Measurements from ENCODE around the gene TXNDC16. TPM values are rescaled to one million over a fixed set of nuclear protein-coding genes. Genes with fewer than 3 reads are reported as not detected.

TXNDC16 gene
- total RNA-seq, 1 donor from 2014 or later = 17.5 TPM

DNA sequence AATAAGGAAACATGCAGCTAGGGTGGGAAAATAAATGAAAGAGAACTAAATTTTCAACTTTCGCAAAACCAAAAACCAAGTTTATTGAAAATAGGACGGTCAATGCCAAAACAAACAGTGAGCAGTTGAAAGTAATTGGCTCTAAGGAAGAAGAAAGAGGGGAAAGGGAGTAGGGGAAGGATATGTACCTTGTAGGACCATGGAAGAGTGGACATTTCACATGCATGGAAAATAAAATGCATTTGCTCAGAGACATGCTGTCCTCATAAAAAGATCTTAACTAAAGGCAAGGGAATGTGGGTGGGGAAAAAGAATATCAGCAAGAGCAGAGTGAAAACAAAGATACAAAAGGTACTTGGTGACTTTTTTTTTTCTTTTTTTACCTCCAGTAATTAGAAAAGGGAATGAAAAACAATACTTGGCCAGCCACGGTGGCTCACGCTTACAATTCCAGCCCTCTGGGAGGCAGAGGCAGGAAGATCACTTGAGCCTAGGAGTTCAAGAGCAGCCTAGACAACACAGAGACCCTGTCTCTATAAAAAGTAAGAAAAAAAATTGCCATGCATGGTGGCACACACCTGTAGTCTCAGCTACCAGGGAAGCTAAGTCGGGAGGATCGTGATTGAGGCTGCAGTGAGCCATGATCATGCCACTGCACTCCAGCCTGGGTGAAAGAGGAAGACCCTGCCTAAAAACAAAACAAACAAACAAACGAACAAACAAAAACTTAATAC, 6.6 kb downstream of the TXNDC16 start:
- Mint-ChIP-seq H3K4me1 (ENCODE audit: low read depth, unreplicated experiment) (peaks cover 4% of the 10 kb centered on the region), H3K27ac (ENCODE audit: unreplicated experiment) (no peak overlapping the region), H3K4me3 (ENCODE audit: unreplicated experiment) (peak overlapping the region; percentile 49), H3K9me3 (ENCODE audit: unreplicated experiment) (no peaks in the 10 kb centered on the region), H3K27me3 (ENCODE audit: unreplicated experiment) (no peaks in the 10 kb centered on the region), H3K36me3 (ENCODE audit: unreplicated experiment) (no peaks in the 10 kb centered on the region)
- TF ChIP-seq, protein P1, sequence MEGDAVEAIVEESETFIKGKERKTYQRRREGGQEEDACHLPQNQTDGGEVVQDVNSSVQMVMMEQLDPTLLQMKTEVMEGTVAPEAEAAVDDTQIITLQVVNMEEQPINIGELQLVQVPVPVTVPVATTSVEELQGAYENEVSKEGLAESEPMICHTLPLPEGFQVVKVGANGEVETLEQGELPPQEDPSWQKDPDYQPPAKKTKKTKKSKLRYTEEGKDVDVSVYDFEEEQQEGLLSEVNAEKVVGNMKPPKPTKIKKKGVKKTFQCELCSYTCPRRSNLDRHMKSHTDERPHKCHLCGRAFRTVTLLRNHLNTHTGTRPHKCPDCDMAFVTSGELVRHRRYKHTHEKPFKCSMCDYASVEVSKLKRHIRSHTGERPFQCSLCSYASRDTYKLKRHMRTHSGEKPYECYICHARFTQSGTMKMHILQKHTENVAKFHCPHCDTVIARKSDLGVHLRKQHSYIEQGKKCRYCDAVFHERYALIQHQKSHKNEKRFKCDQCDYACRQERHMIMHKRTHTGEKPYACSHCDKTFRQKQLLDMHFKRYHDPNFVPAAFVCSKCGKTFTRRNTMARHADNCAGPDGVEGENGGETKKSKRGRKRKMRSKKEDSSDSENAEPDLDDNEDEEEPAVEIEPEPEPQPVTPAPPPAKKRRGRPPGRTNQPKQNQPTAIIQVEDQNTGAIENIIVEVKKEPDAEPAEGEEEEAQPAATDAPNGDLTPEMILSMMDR (IDR thresholded peaks at IDR 0.05; ENCODE audit: partially characterized antibody, unreplicated experiment) = no peak
- no peak for DNase-seq

DNA sequence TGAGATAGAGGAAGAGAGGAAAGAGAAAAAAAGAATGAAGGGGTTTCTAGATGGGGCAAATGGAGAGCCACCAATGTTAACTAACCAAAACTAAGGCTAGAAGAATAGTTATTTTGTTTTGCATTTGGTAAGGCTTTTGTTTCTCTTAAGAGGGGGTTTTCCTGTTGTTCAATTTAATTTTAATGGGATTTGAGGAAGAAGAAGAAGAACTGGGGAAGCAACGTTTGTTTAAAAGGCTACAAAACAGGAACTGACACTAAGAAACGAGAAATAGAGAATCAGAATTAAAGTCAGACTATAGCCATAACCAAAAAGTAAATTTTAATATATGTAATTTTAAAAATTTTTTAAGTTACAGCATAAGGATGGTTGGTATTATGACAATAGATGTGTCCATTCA, 13.7 kb downstream of the TXNDC16 start:
- Mint-ChIP-seq H3K27me3 (ENCODE audit: unreplicated experiment) (no peaks in the 10 kb centered on the region), H3K36me3 (ENCODE audit: unreplicated experiment) (no peaks in the 10 kb centered on the region), H3K4me3 (ENCODE audit: unreplicated experiment) (no peak overlapping the region), H3K9me3 (ENCODE audit: unreplicated experiment) (no peaks in the 10 kb centered on the region), H3K27ac (ENCODE audit: unreplicated experiment) (no peak overlapping the region), H3K4me1 (ENCODE audit: low read depth, unreplicated experiment) (no peaks in the 10 kb centered on the region)
- no peak for DNase-seq
- TF ChIP-seq, protein P1 (IDR thresholded peaks at IDR 0.05; ENCODE audit: partially characterized antibody, unreplicated experiment) = no peak

DNA sequence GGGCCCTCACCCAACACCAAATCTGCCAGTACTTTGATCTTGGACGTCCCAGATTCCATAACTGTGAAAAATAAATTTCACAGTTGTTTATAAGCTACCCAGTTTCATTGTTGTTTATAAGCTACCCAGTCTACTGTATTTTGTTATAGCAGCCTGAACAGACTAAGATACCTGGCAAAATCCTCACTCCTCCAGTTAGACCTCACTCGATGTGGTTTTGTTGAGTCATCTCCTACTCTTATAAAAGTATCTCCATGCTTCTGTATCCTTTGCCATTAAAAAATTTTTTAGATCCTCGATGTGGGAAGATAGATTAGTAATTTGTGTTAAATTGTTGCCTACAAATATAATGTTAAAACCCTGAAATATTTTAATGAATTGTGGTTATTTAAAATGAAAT, 16.0 kb downstream of the TXNDC16 start:
- H3K4me1 Mint-ChIP-seq (ENCODE audit: low read depth, unreplicated experiment) = no peaks in the 10 kb centered on the region
- no peaks in the 10 kb centered on the region for H3K27me3 Mint-ChIP-seq (ENCODE audit: unreplicated experiment)
- H3K4me3 Mint-ChIP-seq (ENCODE audit: unreplicated experiment) = no peak overlapping the region
- DNase-seq = no peak
- H3K27ac Mint-ChIP-seq (ENCODE audit: unreplicated experiment) = no peak overlapping the region
- H3K36me3 Mint-ChIP-seq (ENCODE audit: unreplicated experiment) = no peaks in the 10 kb centered on the region
- TF ChIP-seq, protein P1 (IDR thresholded peaks at IDR 0.05; ENCODE audit: partially characterized antibody, unreplicated experiment) = no peak
- H3K9me3 Mint-ChIP-seq (ENCODE audit: unreplicated experiment) = no peaks in the 10 kb centered on the region

DNA sequence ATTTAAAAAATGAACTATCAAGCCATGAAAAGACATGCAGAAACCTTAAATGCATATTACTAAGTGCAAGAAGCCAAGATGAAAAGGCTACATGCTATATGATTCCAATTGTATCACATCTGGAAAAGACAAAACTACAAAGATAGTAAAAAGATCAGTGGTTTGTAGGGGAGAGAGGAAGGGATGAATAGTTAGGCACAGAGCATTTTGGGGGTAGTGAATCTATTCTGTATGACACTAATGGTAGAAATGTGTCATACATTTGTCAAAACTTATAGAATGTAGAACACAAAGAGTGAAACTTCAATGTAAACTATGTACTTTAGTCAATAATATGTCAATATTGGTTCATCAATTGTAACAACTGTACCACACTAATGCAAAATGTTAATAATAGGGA, 20.8 kb downstream of the TXNDC16 start:
- H3K4me3 Mint-ChIP-seq (ENCODE audit: unreplicated experiment) = no peak overlapping the region
- H3K36me3 Mint-ChIP-seq (ENCODE audit: unreplicated experiment) = no peaks in the 10 kb centered on the region
- TF ChIP-seq, protein P1 (IDR thresholded peaks at IDR 0.05; ENCODE audit: partially characterized antibody, unreplicated experiment) = no peak
- H3K4me1 Mint-ChIP-seq (ENCODE audit: low read depth, unreplicated experiment) = no peaks in the 10 kb centered on the region
- no peaks in the 10 kb centered on the region for H3K9me3 Mint-ChIP-seq (ENCODE audit: unreplicated experiment)
- no peak overlapping the region for H3K27ac Mint-ChIP-seq (ENCODE audit: unreplicated experiment)
- H3K27me3 Mint-ChIP-seq (ENCODE audit: unreplicated experiment) = no peaks in the 10 kb centered on the region
- DNase-seq = no peak

DNA sequence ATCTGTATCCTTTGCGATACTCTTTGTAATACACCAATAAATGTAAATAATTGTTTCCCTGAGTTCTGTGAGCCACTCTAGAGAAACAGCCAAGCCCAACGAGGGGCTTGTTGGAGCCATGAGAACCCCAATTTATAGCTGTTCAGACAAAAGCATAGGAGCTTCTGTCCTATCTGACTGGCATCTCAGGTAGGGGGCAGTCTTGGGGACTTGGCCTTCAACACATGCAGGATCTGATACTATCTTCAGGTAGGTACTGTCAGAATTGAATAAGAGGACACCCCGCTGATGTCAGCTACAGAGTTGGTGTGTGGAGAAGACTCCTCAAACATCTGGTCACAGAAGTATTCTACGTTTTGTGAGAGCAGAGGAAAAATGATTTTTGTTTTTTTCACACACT, 25.3 kb downstream of the TXNDC16 start:
- no peak for DNase-seq
- Mint-ChIP-seq H3K27me3 (ENCODE audit: unreplicated experiment) (no peaks in the 10 kb centered on the region), H3K36me3 (ENCODE audit: unreplicated experiment) (no peaks in the 10 kb centered on the region), H3K27ac (ENCODE audit: unreplicated experiment) (no peak overlapping the region), H3K4me3 (ENCODE audit: unreplicated experiment) (no peak overlapping the region), H3K9me3 (ENCODE audit: unreplicated experiment) (no peaks in the 10 kb centered on the region), H3K4me1 (ENCODE audit: low read depth, unreplicated experiment) (peaks cover 2% of the 10 kb centered on the region)
- TF ChIP-seq, protein P1 (IDR thresholded peaks at IDR 0.05; ENCODE audit: partially characterized antibody, unreplicated experiment) = no peak

Measured in glutamatergic neuron (in vitro differentiated cells).